HepG2 (cell line): ENCODE measurements around the gene OTC. TPM values are rescaled to one million over a fixed set of nuclear protein-coding genes. Genes with fewer than 3 reads are reported as not detected.

ENCODE experiments used
- ATRX ChIP-seq: sonication (generic); formaldehyde crosslinking; IDR thresholded peaks from 2 replicates; pipeline ENCODE4 v1.4.0; 2020; ENCODE audit warnings: missing genetic modification reagents, borderline replicate concordance
- GABPA ChIP-seq, 2 experiments: IDR thresholded peaks; 2 replicates each; pipeline ENCODE4 v1.6.1; 2011 to 2016; ENCODE audit warnings: low read depth in 2 of 2, low read length in 1 of 2, missing biosample characterization in 1 of 2, missing genetic modification characterization in 1 of 2
- HOXA3 ChIP-seq: sonication (generic); formaldehyde crosslinking; IDR thresholded peaks from 2 replicates; pipeline ENCODE4 v1.5.0; 2020; ENCODE audit warnings: missing genetic modification reagents
- IRX3 ChIP-seq: sonication (generic); formaldehyde crosslinking; IDR thresholded peaks from 2 replicates; pipeline ENCODE4 v1.8.1; 2023; ENCODE audit warnings: mild to moderate bottlenecking, low read depth, missing genetic modification reagents, borderline replicate concordance
- KLF6 ChIP-seq: IDR thresholded peaks from 2 replicates; pipeline ENCODE4 v1.8.0; 2016; ENCODE audit warnings: missing biosample characterization, missing genetic modification reagents
- MBNL3 ChIP-seq: fragments of 250-450 bp; sonication (Bioruptor Pico); conservative IDR thresholded peaks from 2 replicates; pipeline ENCODE4 v1.8.0; 2022; ENCODE audit warnings: mild to moderate bottlenecking, inconsistent platforms
- PCBP1 ChIP-seq: fragments of 200-400 bp; formaldehyde crosslinking; IDR thresholded peaks from 2 replicates; pipeline ENCODE4 v1.6.1; 2017; ENCODE audit warnings: mild to moderate bottlenecking, low read depth, low read length, borderline replicate concordance
- RBAK ChIP-seq: sonication (generic); formaldehyde crosslinking; IDR thresholded peaks from 2 replicates; pipeline ENCODE4 v1.5.1; 2020; ENCODE audit warnings: mild to moderate bottlenecking, missing genetic modification reagents
- RFX5 ChIP-seq: IDR thresholded peaks from 2 replicates; pipeline ENCODE4 v1.6.1; 2011; ENCODE audit warnings: low read depth, low read length, improper control_type of control experiment
- RORA ChIP-seq: sonication (generic); formaldehyde crosslinking; IDR thresholded peaks from 2 replicates; pipeline ENCODE4 v1.5.0; 2020; ENCODE audit warnings: mild to moderate bottlenecking, missing genetic modification reagents, moderate library complexity
- SOX5 ChIP-seq: IDR thresholded peaks from 2 replicates; pipeline ENCODE4 v1.6.1; 2016; ENCODE audit warnings: borderline replicate concordance
- SUZ12 ChIP-seq: fragments of 150-350 bp; IDR thresholded peaks from 2 replicates; pipeline ENCODE4 v1.6.1; 2014; ENCODE audit warnings: low read depth, low read length
- TEAD2 ChIP-seq: sonication (generic); formaldehyde crosslinking; IDR thresholded peaks from 2 replicates; pipeline ENCODE4 v1.9.0; 2021; ENCODE audit warnings: missing genetic modification reagents
- YY1 ChIP-seq: IDR thresholded peaks from 2 replicates; pipeline ENCODE4 v1.6.1; 2011; ENCODE audit warnings: low read length, low read depth, moderate library complexity, mild to moderate bottlenecking; ENCODE audit not compliant: insufficient read depth, insufficient replicate concordance
- ZFP82 ChIP-seq: sonication (generic); formaldehyde crosslinking; IDR thresholded peaks from 2 replicates; pipeline ENCODE4 v1.5.1; 2020; ENCODE audit warnings: mild to moderate bottlenecking, missing genetic modification reagents, borderline replicate concordance
- ZNF30 ChIP-seq: sonication (generic); formaldehyde crosslinking; IDR thresholded peaks from 2 replicates; pipeline ENCODE4 v1.5.0; 2020; ENCODE audit warnings: mild to moderate bottlenecking, missing genetic modification reagents
- ZNF326 ChIP-seq: sonication (generic); formaldehyde crosslinking; IDR thresholded peaks from 2 replicates; pipeline ENCODE4 v1.4.0; 2020; ENCODE audit warnings: missing genetic modification reagents, borderline replicate concordance
- ZNF687 ChIP-seq: sonication (generic); formaldehyde crosslinking; IDR thresholded peaks from 2 replicates; pipeline ENCODE4 v1.5.1; 2020; ENCODE audit warnings: mild to moderate bottlenecking, missing genetic modification reagents, moderate library complexity
- ZNF75D ChIP-seq: sonication (generic); formaldehyde crosslinking; IDR thresholded peaks from 2 replicates; pipeline ENCODE4 v1.8.1; 2023; ENCODE audit warnings: missing genetic modification reagents, mild to moderate bottlenecking, borderline replicate concordance
- polyA plus RNA-seq, 8 experiments: library from polyadenylated mRNA; depleted of rRNA in 3 of 8; stranded (reverse) in 7 of 8; unstranded in 1 of 8; fragments of >200 nt; fragmentation: Illumina TruSeq in 4 of 8; extraction: Trizol in 4 of 8; gene quantifications; 2 replicates each; pipeline versions ENCODE4 v1.2.1 to v1.2.3, GENCODE V29; 2011 to 2016; ENCODE audit warnings: low read depth in 4 of 8, missing spikeins in 1 of 8, mixed read lengths in 1 of 8; ENCODE audit not compliant: insufficient read depth in 1 of 8
- total RNA-seq, 5 experiments: library from RNA; depleted of rRNA; stranded (reverse); fragments of >200 nt; fragmentation: Illumina TruSeq; extraction: Trizol; gene quantifications; 2 replicates each; pipeline ENCODE4 v1.2.3, GENCODE V29; 2016; ENCODE audit warnings: low read depth in 1 of 5
- TF ChIP-seq, protein P1 (sequence below): sonication (generic); formaldehyde crosslinking; IDR thresholded peaks from 2 replicates; pipeline ENCODE4 v1.4.0; 2020; ENCODE audit warnings: missing genetic modification reagents; ENCODE audit errors: not compliant biosample characterization
- TF ChIP-seq, protein P2 (sequence below): sonication (generic); formaldehyde crosslinking; conservative IDR thresholded peaks from 2 replicates; pipeline ENCODE4 v1.8.0; 2022; ENCODE audit warnings: mild to moderate bottlenecking, moderate library complexity, missing genetic modification reagents

OTC gene
- total and polyA plus RNA-seq, 2 of the 13 experiments (the other 11 are each of a cell fraction or from before 2014, with no cell fraction given) = 0.04 to 1.8 TPM

DNA sequence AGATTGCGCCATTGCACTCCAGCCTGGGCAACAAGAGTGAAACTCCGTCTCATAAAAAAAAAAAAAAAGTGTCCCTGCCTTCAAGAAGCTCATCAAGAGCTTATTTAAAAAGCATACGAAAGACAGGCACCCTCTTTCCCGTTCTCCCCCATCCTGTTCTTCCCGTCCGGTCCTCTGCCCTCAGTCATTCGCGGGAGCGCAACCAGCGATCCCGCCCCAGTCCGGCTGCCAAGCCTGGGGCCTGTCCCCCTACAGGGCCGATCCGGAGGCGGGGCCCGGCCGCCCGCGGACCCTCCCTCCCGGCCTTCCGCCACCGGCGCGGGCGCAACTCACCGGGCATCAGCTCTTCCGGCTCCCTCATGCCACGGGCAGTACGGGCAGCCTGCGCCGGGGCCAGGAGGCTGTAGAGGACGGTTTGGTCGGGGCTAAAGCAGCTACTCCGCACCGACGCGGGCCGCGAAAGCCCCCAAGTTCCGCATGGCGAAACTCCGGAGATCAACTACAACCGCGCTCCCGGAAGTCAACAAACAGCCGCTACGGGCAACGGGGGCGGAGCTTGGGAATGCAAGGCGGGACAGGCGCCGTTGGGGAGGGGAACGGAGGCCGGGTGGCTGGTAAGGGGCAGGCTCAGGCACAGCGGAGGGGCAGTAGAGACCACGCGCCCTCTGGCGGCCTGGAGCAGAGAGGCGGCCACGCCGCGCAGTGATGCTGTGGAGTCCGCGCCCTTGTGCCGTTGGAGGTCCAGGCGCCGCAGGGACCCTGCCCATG lies 25.2 kb upstream of the OTC start, which contains the start of gene RPGR (continued):
- no peak for TF ChIP-seq ZNF30
- TF ChIP-seq MBNL3 (CRISPR knock-in tag) = no peak
- TF ChIP-seq KLF6 (CRISPR knock-in tag) = no peak
- TF ChIP-seq IRX3 (CRISPR knock-in tag) = no peak
- TF ChIP-seq ZNF75D (CRISPR knock-in tag) = no peak
- no peak for TF ChIP-seq ATRX (CRISPR knock-in tag)
- TF ChIP-seq ZNF326 = no peak
- TF ChIP-seq RORA (CRISPR knock-in tag) = no peak
- TF ChIP-seq RBAK (CRISPR knock-in tag) = no peak
- TF ChIP-seq TEAD2 (CRISPR knock-in tag) = no peak
- peak; percentile 81 for TF ChIP-seq ZNF687 (CRISPR knock-in tag)
- TF ChIP-seq RFX5 = no peak
- TF ChIP-seq SUZ12 = no peak
- TF ChIP-seq, protein P1, sequence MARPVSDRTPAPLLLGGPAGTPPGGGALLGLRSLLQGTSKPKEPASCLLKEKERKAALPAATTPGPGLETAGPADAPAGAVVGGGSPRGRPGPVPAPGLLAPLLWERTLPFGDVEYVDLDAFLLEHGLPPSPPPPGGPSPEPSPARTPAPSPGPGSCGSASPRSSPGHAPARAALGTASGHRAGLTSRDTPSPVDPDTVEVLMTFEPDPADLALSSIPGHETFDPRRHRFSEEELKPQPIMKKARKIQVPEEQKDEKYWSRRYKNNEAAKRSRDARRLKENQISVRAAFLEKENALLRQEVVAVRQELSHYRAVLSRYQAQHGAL (CRISPR knock-in tag) = no peak
- TF ChIP-seq ZFP82 (CRISPR knock-in tag) = no peak
- TF ChIP-seq YY1 = peak; percentile 51
- TF ChIP-seq GABPA (IDR thresholded peaks at IDR 0.05; ENCODE audit: low read depth, low read length) = peak; percentile 35; the same call in 1 of the 2 replicates
- TF ChIP-seq GABPA (CRISPR knock-in tag; IDR thresholded peaks at IDR 0.05; ENCODE audit: low read depth) = peak; percentile 86
- no peak for TF ChIP-seq PCBP1
- no peak for TF ChIP-seq SOX5 (CRISPR knock-in tag)
- TF ChIP-seq, protein P2, sequence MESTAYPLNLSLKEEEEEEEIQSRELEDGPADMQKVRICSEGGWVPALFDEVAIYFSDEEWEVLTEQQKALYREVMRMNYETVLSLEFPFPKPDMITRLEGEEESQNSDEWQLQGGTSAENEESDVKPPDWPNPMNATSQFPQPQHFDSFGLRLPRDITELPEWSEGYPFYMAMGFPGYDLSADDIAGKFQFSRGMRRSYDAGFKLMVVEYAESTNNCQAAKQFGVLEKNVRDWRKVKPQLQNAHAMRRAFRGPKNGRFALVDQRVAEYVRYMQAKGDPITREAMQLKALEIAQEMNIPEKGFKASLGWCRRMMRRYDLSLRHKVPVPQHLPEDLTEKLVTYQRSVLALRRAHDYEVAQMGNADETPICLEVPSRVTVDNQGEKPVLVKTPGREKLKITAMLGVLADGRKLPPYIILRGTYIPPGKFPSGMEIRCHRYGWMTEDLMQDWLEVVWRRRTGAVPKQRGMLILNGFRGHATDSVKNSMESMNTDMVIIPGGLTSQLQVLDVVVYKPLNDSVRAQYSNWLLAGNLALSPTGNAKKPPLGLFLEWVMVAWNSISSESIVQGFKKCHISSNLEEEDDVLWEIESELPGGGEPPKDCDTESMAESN (CRISPR knock-in tag) = peak; percentile 52
- peak; percentile 53 for TF ChIP-seq HOXA3
